Measurements from ENCODE around the gene NACA.

DNA sequence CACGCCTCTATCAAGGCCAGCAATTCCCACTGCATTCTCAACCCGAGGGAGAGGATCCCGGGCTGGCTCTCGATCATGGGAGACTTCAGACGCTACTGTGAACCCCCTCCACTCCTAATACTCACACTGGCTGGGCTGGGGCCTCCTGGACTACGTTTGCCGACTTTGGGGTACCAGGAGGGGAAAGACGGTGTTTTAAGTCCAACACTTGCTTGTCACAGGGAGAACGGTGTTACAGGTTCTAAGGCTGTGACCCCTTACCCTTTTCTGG lies 463 bp downstream of the NACA start:
- TF ChIP-seq ZNF280D (tag by site-specific recombination; IDR thresholded peaks at IDR 0.05): no peak
- no peak for TF ChIP-seq ZNF514 (tag by site-specific recombination; IDR thresholded peaks at IDR 0.05)
- no peak for TF ChIP-seq CTCF (tag by site-specific recombination; IDR thresholded peaks at IDR 0.05)
- TF ChIP-seq ZNF148 (tag by site-specific recombination; IDR thresholded peaks at IDR 0.05; ENCODE audit: borderline replicate concordance): no peak
- no peak for TF ChIP-seq KLF16 (tag by site-specific recombination; IDR thresholded peaks at IDR 0.05)
- TF ChIP-seq ZNF596 (tag by site-specific recombination; IDR thresholded peaks at IDR 0.05): no peak
- no peak for TF ChIP-seq ZNF2 (tag by site-specific recombination; IDR thresholded peaks at IDR 0.05)
- no peak for TF ChIP-seq ZNF76 (tag by site-specific recombination; IDR thresholded peaks at IDR 0.05; ENCODE audit: borderline replicate concordance, low read depth)
- no peak for TF ChIP-seq ZNF146 (tag by site-specific recombination; IDR thresholded peaks at IDR 0.05)

Measured in HEK293 (cell line).